GM20431 (cell line): ENCODE results near the gene ZNF436.
"Not testable (repeated sequence)": the region's sequence is repeated elsewhere in the genome, so short reads cannot be mapped to it uniquely, and the experiment has no call there.

ENCODE experiments used
- in situ Hi-C: fragments of 300-500 bp; cut with MseI, MboI; formaldehyde crosslinking; loops from one replicate; pipeline ENCODE4 v1.15.0; 2020; ENCODE audit warnings: low sequenced_read_pairs; ENCODE audit not compliant: unreplicated experiment

The ZNF436 gene

DNA sequence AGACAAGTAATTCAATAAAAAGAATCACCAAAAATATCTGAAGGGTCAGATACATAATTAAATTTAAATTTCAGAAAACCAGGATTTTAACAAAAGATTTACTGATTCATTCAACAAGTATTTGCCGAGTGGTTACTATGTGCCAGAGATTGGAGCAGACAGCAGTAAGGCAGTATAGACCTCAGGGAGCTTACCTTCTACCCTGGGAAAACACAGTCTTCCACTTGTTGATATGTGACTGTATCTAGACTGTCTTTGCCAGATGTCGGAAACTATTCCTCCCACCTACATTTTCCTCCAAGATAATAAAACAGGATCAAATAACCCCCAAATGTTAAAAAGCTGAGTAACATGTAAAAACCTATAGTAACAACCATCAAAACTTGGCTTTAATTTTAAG lies 31.8 kb downstream of the ZNF436 start:
- in situ Hi-C loops: no loop called here

DNA sequence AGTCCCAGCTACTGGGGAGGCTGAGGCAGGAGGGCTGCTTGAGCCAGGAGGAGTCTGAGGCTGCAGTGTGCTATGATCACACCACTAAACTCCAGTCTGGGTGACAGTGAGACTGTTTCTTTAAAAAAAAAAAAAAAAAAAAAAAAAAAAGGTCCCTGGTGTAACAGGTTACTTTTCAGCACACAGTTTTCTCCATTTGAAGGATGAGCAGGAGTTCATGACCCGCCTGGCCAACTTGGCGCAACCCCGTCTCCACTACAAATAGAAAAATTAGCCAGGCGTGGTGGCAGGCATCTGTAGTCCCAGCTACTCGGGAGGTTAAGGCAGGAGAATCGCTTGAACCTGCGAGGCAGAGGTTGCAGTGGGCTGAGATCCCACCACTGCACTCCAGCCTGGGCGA lies 37.9 kb downstream of the ZNF436 start:
- in situ Hi-C loops: no loop called here

DNA sequence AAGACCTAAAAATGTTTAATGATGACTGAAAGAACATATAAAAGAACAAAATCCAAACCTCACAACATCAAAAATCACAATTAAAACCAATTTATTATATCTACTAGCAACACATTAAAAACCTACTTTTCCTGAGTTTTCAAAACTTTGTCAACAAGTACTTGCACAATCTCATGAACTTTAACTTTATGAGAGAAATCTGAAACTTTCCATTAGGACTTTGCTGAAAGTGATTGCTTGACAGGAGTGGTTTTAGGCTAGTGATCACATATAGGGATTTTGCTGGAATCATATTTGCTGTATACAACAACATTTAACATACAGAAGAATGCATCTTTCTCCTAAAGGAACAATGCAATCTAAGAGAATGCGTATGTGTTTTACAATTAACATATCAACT lies 38.8 kb downstream of the ZNF436 start:
- in situ Hi-C loops: no loop called here

DNA sequence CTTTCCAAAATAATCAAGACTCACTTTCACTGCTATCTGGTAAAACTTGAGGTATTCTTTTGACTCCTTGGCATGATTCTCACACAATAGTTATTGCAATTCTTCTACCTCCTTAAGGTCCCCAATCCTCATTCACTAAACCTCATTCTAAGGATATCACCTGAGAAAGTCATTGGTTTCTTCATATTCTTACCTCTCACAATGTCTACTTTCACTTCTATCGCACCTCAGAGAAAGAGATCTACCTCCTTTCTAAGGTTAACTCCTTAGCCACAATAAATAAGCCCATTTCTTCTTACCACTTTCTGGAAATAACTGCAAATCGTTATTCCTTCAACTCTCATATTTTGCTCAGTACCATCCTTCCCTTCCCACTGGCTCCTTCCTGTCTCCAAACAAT lies 44.2 kb downstream of the ZNF436 start:
- in situ Hi-C loops: no loop called here

DNA sequence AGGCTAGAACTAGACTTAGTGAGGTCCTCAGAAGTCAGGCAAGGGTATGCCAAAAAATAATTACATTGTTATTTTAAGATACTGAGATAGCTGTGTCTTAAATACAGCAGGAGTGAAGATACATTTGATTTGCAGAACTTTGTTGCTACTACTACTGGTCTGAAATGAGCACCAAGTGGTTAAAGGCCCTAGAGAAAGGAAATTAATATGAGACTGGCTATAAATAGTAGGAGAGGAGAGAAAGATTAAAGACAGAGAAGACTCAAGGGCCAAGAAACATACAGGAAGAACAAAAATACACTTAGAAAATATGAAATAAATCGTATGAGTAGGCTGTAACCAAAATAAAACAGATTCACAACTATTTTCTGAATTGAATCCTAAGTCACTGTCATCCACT lies 46.9 kb downstream of the ZNF436 start:
- in situ Hi-C loops: no loop called here

DNA sequence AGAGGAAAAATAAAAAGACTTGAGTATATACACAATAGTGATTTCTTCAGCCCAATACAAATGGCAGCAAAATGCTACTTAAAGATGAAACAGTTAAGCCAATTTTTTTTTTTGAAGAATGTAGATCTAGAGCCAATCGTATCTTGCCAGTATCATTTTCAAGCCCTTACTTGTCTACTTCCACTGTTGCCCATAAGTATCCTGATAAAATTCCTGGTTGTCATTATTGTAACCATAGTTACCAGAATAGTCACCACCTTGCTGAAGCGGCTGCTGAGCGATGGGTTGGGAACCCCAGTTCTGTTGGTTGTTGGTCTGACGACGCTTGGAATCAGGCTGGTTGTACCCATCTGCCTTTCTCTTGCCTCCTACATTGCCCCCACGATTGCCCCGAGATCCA lies 59.4 kb downstream of the ZNF436 start:
- in situ Hi-C loops: not testable (repeated sequence)
